ENCODE data around the gene AMMECR1L.

DNA sequence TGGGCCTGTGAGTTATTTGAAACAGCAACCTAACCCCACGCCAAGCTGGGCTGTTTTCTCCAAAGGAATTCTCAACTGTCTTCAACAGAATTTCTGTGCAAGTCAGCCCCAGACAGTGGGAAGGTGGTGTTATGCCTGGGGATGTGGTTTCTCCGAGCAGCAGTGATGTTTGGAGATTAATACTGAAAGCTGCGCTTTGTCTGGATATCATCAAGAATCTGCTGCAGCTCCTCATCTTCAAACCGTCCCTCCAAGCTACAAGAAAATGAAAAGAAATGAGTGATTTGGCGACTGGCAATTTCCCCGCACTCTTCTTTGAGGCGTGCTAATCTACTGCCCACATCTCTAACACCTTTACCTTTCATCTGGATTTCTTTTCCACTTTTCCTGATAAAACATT is 37.8 kb downstream of the AMMECR1L start:
- no peak for TF ChIP-seq CTCF (conservative IDR thresholded peaks at IDR 0.05; ENCODE audit: low read length)
- TF ChIP-seq EZH2phosphoT487 (IDR thresholded peaks at IDR 0.05; ENCODE audit: borderline replicate concordance, low read depth, low read length): no peak
